Ectodermal cell (in vitro differentiated cells): ENCODE results near the gene PAM.

ENCODE experiments used
- H3K27ac ChIP-seq: 2 replicates; pipeline ENCODE4 v1.7.0; 2013; ENCODE audit warnings: mild to moderate bottlenecking, low read depth, low read length; ENCODE audit not compliant: insufficient read depth, poor library complexity, severe bottlenecking
- H3K27me3 ChIP-seq: 2 replicates; pipeline ENCODE4 v1.7.0; 2013; ENCODE audit warnings: mild to moderate bottlenecking, low read length; ENCODE audit not compliant: insufficient read depth, control insufficient read depth, poor library complexity, severe bottlenecking
- H3K36me3 ChIP-seq: one replicate; pipeline ENCODE4 v1.7.0; 2013; ENCODE audit warnings: low read length; ENCODE audit not compliant: control insufficient read depth, insufficient read depth
- H3K4me1 ChIP-seq: one replicate; pipeline ENCODE4 v1.7.0; 2013; ENCODE audit warnings: low read length; ENCODE audit not compliant: control insufficient read depth, insufficient read depth
- H3K4me3 ChIP-seq: 2 replicates; pipeline ENCODE4 v1.7.0; 2013; ENCODE audit warnings: low read depth, low read length, control low read depth; ENCODE audit not compliant: insufficient read depth
- H3K9me3 ChIP-seq: 2 replicates; pipeline ENCODE4 v1.7.0; 2013; ENCODE audit warnings: mild to moderate bottlenecking, low read length, moderate library complexity; ENCODE audit not compliant: control insufficient read depth
- WGBS, 2 experiments: methylation state at CpG; one replicate each; pipeline ENCODE4 v1.1.7; 2013; ENCODE audit warnings: missing lambda C conversion rate in 2 of 2; 5-methylcytosine and 5-hydroxymethylcytosine counted together

Gene PAM

DNA sequence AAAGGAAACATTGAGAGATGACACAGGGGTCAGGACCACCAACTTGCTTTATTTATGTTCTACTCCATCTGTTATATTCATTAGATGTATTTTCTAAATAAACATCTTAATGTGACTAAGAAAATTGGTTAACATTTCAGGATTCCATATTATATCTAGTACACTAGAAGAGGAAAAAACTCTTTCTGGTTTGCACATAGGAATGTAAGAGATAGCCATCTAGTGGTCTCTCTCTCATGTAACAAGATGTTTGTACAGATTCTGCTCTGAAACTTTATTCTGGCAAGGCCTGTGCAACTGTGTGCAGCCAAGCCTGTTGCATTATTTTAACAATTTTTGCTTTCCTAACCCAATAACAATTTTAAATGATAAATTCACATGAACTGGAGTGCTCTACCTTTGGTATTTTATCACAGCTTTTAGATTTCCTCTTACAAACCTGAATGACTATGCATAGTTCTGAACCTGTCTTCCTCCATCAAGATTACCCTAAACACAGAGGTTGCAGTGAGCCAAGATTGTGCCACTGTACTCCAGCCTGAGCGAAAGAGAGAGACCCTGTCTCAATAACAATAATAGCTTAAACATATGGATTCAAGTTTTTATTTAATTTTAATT lies 216.7 kb downstream of the PAM start:
- Histone ChIP-seq H3K4me3 (no peak overlapping the region), H3K4me1 (no peaks in the 10 kb centered on the region), H3K36me3 (peaks cover 2% of the 10 kb centered on the region), H3K27ac (no peak overlapping the region), H3K27me3 (no peaks in the 10 kb centered on the region), H3K9me3 (no peaks in the 10 kb centered on the region)
- WGBS, 2 experiments, result 83 to 100% methylated on average over 1 of the region's 1 CpG

- 88 to 97% methylated on average over 3 of the region's 3 CpGs for WGBS, 2 experiments
- Histone ChIP-seq H3K4me1 (no peaks in the 10 kb centered on the region), H3K4me3 (no peak overlapping the region), H3K36me3 (peaks cover 15% of the 10 kb centered on the region), H3K27ac (no peak overlapping the region), H3K27me3 (no peaks in the 10 kb centered on the region), H3K9me3 (no peaks in the 10 kb centered on the region)
Measured at GRCh38 chr5:102974177-102974576, 219.1 kb downstream of the PAM start.

DNA sequence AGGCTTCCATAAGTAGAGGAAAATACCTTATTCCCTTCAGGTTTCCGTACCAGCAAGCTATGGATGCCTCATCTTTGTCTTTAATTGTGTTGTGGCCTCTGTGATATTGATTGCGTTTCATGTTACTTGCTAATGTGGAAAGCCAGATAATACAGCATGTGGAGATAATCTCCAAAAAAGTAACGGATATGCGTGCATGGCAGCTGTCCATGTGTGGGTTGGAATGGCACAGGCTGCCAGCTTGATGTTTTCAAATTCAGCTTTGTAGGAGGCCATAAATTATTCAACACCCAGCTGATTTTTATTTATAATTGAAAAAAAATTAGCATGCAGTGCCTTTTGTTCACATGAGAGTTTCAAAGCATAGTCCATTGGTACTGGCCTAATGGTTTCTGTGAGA lies 219.9 kb downstream of the PAM start:
- no peaks in the 10 kb centered on the region for H3K4me1 ChIP-seq
- H3K4me3 ChIP-seq, result no peak overlapping the region
- no peaks in the 10 kb centered on the region for H3K27me3 ChIP-seq
- no peaks in the 10 kb centered on the region for H3K9me3 ChIP-seq
- WGBS, 2 experiments, result 90 to 96% methylated on average over 4 of the region's 4 CpGs
- no peak overlapping the region for H3K27ac ChIP-seq
- H3K36me3 ChIP-seq, result peaks cover 15% of the 10 kb centered on the region

DNA sequence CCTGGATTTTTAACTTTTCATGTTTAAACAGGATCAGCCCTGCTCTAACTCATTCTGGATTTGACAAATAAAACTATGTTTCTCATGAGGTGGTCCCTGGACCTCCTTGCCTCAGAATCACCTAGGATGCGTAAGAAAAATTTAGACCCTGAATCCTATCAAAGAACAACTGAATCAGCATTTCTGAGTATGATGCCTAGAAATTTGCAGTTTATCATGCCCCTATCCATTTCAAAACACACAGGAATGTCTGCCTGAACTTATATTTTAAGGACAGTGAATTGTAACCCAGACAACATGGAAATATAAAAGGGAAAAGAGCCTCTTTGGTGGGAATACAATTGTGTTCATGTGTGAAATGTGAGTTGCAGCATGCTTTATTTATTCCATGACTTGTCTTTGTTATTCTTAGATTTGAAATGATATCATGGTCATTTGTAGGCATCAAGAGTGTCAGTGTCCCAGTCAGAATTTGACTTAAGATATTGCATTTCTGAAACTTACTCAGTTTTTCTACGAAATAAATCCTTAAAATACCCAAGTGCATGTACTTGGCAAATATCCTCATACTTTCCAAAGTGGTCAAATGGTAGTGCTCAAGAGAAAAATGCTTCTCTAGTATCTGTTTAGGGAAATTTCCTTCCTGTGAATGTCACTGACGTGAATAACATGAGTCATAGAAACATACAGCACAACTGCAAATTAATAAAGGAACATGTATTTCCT lies 220.5 kb downstream of the PAM start:
- 98 to 100% methylated on average over 2 to 3 of the region's 3 CpGs for WGBS, 2 experiments
- peaks cover 15% of the 10 kb centered on the region for H3K36me3 ChIP-seq
- H3K4me3 ChIP-seq, result no peak overlapping the region
- H3K9me3 ChIP-seq, result no peaks in the 10 kb centered on the region
- no peaks in the 10 kb centered on the region for H3K4me1 ChIP-seq
- no peaks in the 10 kb centered on the region for H3K27me3 ChIP-seq
- no peak overlapping the region for H3K27ac ChIP-seq

DNA sequence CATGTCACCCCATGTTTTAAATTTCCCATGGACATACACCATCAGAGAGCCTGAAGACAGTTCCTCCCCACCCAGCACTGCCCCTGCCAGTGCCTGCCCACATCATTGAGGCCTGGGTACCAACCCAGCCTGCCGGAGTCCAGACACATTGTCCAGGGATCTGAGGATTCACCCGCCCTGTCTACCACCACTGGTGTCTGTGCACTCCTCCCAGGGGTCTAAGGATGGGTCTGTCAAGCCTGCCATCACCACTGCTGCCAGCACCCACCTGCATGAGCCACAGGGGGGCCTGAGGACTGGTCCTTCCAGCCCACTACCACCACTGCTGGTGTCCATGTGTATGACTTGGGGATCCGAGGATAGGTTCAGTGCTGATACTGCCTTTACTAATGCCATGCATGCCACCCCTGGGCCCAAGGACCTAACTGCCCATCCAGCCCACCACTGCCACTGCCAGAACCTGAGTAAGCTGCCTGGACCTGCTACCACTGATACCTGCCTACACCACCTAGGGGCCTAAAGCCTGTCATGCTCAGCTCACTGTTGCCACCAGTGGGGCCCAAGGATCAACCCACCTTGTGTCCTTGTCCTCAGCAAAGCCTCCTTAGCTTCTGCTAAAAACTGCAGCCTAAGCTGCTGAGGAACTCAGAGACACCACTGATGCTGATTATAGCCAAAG lies 227.0 kb downstream of the PAM start:
- WGBS, 2 experiments, result 95 to 99% methylated on average over 3 of the region's 3 CpGs
- Histone ChIP-seq H3K4me3 (no peak overlapping the region), H3K27me3 (no peaks in the 10 kb centered on the region), H3K36me3 (peaks cover 23% of the 10 kb centered on the region), H3K4me1 (no peaks in the 10 kb centered on the region), H3K27ac (no peak overlapping the region), H3K9me3 (no peaks in the 10 kb centered on the region)

- H3K27me3 ChIP-seq, result no peaks in the 10 kb centered on the region
- H3K9me3 ChIP-seq, result no peaks in the 10 kb centered on the region
- H3K4me1 ChIP-seq, result no peaks in the 10 kb centered on the region
- peaks cover 13% of the 10 kb centered on the region for H3K36me3 ChIP-seq
- H3K4me3 ChIP-seq, result no peak overlapping the region
- no peak overlapping the region for H3K27ac ChIP-seq
- WGBS, 2 experiments, result 83 to 100% methylated on average over 2 to 3 of the region's 3 CpGs
Measured at GRCh38 chr5:102986074-102986473, 231.0 kb downstream of the PAM start.

- H3K4me3 ChIP-seq, result no peak overlapping the region
- H3K36me3 ChIP-seq, result no peaks in the 10 kb centered on the region
- H3K4me1 ChIP-seq, result no peaks in the 10 kb centered on the region
- H3K27ac ChIP-seq, result no peak overlapping the region
- no peaks in the 10 kb centered on the region for H3K27me3 ChIP-seq
- WGBS, 2 experiments, result 91 to 100% methylated on average over 2 to 3 of the region's 3 CpGs
- no peaks in the 10 kb centered on the region for H3K9me3 ChIP-seq
Measured at GRCh38 chr5:102988459-102988858, 233.4 kb downstream of the PAM start.

DNA sequence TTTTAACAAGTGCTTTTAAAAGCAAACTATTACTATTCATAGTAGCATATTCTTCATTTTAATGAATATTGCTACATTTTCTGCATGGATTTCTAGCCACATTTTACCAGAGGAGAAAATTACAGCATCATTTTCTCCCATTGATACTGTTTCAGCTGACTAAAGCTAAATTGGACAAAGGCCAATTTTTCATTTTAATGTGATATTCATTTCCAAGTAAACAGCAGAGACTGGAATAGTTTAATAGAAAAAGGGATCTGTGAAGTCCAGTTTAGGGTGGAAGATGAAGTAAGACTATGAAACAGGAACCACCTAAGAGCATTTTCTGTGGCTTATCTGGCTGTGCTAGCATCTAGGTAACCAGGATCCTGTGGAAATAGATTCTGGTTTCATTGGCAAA lies 236.7 kb downstream of the PAM start:
- H3K9me3 ChIP-seq, result no peaks in the 10 kb centered on the region
- H3K4me1 ChIP-seq, result no peaks in the 10 kb centered on the region
- H3K4me3 ChIP-seq, result no peak overlapping the region
- no peaks in the 10 kb centered on the region for H3K27me3 ChIP-seq
- no peak overlapping the region for H3K27ac ChIP-seq
- no peaks in the 10 kb centered on the region for H3K36me3 ChIP-seq

- Histone ChIP-seq H3K36me3 (peaks cover 6% of the 10 kb centered on the region), H3K9me3 (no peaks in the 10 kb centered on the region), H3K4me1 (no peaks in the 10 kb centered on the region), H3K4me3 (no peak overlapping the region), H3K27me3 (no peaks in the 10 kb centered on the region), H3K27ac (no peak overlapping the region)
- WGBS, 2 experiments, result 100% methylated on average over 1 of the region's 1 CpG; no CpG with 5 or more reads in 1 of the 2 experiments
Measured at GRCh38 chr5:102996011-102996575, 241.0 kb downstream of the PAM start.

GRCh38 chr5:102998224-102998623 lies 243.1 kb downstream of the PAM start:
- no peaks in the 10 kb centered on the region for H3K4me1 ChIP-seq
- H3K9me3 ChIP-seq, result no peaks in the 10 kb centered on the region
- H3K27ac ChIP-seq, result no peak overlapping the region
- H3K36me3 ChIP-seq, result peaks cover 6% of the 10 kb centered on the region
- WGBS, 2 experiments, result 92 to 100% methylated on average over 1 of the region's 2 CpGs
- no peak overlapping the region for H3K4me3 ChIP-seq
- no peaks in the 10 kb centered on the region for H3K27me3 ChIP-seq
